NCI-H1105 treated with DMSO at 0.1 percent for 48 hours (cell line): ENCODE measurements around the gene OR2V2.
"Not testable (repeated sequence)": the region's sequence is repeated elsewhere in the genome, so short reads cannot be mapped to it uniquely, and the experiment has no call there.

ENCODE experiments used
- DNase-seq: peaks from one replicate; lab custom pipeline; 2025; lab: John Stamatoyannopoulos, UW

Gene OR2V2

GRCh38 chr5:181114844-181115778 lies 32.3 kb upstream of the OR2V2 start:
- no peak for DNase-seq

DNA sequence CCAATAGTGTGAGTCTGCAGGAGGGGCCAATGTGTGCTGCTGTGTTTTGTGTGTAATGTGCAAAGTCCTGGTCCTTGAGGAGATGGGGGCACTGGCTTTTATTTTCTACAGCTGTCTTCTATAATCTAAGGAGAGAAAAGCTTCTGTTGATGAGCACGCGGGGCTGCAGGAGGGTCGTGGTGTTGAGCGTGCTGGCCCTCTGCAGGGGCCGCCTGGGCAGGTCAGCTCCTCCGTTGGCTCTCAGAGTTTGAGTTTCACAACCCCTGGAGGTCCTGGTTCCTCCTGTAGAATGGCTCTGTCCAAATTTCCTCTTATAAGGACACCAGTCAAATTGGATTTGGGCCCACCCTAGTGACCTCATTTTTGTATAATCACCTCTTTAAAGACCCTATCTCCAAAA lies 29.0 kb upstream of the OR2V2 start:
- DNase-seq, result no peak

DNA sequence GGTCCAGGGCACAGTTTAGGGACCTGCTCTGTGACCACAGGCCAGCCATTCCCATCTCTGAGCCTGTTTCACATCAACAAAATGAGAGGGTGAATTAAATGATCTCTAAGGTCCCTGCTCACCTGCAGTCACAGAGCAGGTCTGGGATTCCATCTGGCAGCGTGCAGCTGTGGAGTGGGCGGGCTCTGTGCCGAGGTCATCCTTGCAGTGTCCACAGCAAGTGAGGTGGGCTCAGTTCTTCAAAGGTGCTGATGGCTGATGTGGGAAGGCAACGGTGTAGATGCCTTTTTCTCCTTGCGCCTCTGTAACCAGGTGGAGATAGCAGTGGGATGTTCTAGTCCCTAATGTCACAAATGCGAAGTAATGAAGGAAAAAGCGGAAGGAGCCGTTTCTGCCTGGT lies 28.3 kb upstream of the OR2V2 start:
- DNase-seq, result no peak

DNA sequence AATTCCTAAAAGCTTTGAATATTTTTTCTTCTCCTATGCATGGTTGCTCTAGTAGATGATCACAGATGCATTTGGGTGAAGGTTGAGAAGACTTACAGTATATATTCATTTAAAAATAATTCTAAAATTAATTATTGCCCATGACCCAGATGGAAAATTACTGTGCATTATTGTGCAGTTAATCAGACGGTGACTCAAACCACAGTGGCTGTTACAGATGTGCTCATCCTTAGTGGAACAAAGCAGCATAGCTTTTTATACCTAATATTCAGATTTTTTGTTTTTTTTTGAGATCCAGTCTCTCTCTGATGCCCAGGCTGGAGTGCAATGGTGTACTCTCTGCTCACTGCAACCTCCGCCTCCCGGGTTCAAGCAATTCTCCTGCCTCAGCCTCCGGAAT lies 27.1 kb upstream of the OR2V2 start:
- no peak for DNase-seq

- no peak for DNase-seq
Measured at GRCh38 chr5:181120761-181121160, 26.6 kb upstream of the OR2V2 start.

DNA sequence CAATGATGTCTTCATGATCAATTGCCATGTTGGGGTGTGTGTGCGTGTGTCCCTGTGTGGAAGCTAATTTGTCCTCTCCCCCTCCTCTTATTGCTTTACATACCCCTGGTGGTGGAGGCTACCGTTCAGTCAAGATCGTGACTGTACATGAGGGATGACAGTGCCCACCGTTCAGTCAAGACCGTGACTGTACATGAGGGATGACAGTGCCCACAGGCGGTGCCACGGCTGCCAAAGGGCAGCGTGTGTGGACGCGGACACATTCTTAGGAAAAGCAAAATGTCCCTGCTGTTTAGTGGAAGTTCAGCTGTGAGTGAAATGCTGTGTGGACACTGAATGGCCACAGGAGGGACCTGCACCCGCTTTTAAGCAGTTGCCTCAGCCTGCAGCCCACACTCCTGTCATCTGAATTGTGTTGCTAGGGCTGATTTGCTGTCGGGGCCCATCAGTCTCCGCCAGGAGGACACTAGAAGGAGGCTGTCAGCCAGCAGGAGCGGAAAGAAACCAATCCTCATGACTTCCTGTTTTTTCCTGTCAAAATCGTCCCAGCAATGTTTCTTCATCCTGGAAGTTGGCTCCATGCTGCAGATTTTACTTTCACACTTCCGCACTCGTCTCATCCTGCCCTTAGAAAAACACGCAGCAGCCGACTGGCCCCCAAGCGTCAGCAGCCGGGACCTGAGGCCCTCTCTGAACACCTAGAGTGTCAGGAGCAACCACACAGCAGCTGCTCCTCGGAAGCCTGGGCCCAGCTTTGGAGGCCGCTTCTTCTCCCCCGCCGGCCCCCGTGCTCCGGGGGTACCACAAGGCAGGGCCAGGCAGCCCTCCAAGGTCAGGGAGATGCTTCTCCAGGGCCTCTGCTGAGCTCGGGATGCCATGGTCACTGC lies 25.5 kb upstream of the OR2V2 start:
- no peak for DNase-seq

DNA sequence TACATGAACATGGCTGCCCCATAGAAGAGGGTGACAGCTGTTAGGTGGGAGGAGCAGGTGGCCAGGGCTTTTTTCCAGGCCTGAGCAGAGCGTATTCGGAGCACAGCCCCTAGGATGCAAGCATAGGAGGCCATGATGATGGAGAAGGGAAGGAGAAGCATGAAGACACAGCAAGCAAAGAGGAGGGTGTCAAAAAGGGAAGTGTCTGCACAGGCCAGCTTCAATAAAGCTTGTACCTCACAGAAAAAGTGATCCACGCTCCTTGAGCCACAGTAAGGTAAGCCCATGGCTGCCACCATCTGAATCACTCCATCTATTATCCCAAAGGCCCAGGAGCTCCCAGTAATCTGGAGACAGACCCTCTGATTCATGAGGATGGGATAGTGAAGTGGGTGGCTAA lies 22.9 kb upstream of the OR2V2 start:
- DNase-seq, result no peak

- DNase-seq, result no peak
Measured at GRCh38 chr5:181126841-181127240, 20.5 kb upstream of the OR2V2 start.

- no peak for DNase-seq
Measured at GRCh38 chr5:181127456-181127855, 19.9 kb upstream of the OR2V2 start.

DNA sequence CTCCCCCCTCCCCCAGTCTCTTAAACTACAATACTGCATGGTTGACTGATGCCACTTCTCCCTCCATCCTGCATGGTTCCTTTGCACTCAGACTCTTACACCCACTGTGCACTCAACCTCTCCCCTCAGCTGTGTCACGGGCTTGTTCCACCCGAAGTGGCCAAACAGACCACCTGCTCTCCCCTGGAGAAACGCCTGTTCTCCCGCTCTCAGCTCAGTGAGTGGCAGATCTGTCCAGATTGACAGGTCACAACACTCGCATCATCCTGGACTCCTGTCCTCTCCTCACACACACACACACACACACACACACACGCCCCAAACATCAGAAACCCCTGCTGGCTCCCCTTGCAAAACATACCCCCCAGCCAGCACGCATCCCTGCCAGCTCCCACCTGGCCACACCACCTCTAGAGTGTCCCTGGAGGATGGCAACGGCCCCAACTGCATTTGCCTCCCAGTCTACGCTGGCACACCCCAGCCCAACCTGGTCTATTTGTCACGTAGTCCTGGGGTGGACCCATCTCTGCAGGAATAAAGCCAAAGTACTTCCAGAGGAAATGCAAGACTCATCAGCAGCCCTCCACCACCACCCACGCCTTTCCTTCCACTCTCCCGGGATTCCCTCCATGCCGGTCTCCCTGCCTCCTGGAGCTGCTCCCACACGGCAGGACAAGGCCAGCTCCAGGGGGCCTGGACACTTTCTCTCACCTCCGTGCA lies 19.3 kb upstream of the OR2V2 start:
- no peak for DNase-seq

DNA sequence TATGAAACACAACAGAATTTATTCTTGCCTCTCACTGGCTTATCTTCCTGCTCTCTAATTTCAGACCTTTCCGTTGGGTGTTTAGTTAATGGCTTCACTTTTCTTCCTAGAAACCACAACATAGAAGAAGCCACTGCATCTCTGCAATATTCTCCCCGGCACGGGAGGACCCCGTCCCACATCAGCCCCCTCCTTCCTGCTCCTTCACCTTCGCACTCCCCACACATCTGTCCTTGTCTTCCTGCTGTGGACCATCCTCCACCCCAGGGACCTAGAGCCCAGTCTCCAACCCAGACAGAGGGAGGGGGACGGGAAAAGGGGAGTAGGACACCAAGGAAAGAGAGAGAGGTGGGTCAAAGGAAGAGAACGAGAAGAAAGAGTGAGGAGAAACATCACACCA lies 17.8 kb upstream of the OR2V2 start:
- DNase-seq, result no peak

- not testable (repeated sequence) for DNase-seq
Measured at GRCh38 chr5:181130081-181130480, 17.3 kb upstream of the OR2V2 start.

DNA sequence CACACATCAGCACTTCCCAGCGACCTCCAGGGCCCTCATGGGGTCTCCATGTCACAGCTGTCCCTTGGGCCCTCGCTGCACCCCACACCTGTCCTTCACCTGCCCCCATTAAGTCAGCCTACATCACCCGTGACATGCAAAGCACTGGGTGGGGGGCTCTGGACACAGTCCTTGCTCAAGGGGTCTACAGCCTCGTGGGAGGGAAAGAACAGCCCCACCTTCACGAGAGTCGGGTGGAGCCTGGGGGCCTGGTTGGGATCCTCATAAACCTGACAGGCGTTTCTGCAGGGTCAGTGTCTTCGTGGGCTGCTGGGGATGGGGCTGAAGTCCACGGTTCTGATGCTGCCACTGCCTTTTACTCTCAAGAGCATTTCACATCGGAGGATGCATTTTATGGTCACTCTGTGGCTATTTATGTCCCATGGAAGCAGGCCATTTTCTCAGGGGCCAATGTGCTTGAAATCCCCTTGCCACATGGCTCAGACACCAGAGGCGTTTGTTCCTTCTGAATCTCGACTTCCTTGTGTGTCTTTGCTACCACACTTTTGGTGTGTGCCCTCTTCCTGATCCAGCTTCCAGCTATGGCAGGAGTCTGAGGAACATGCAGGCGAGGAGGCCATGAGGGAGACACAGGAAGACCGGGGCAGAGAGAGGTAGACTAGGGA lies 16.4 kb upstream of the OR2V2 start, which contains the start of gene OR2V1:
Gene OR2V1, minus strand, starts transcription at position 338 of the 665 bp plus-strand sequence. CDS start 5,865 bp downstream, outside the sequence.
- no peak for DNase-seq

- DNase-seq, result no peak
Measured at GRCh38 chr5:181131514-181131913, 15.9 kb upstream of the OR2V2 start.

DNA sequence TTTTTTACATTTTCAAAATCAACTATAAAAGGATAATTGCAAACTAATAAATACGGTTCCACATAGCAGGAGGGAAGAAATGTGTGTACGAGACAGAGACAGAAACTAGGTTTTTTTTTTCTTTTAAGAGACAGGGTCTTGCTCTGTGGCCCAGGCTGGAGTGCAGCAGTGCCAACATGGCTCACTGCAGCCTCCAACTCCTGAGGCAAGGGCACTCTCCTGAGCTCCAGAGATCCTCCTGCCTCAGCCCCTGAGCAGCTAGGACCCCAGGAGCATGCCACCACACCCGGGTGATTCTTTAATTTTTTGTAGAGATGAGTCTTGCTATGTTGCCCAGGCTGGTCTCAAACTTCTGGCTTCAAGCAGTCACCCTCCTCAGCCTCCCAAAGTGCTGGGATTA lies 14.3 kb upstream of the OR2V2 start:
- no peak for DNase-seq

- no peak for DNase-seq
Measured at GRCh38 chr5:181133610-181134231, 13.7 kb upstream of the OR2V2 start.

DNA sequence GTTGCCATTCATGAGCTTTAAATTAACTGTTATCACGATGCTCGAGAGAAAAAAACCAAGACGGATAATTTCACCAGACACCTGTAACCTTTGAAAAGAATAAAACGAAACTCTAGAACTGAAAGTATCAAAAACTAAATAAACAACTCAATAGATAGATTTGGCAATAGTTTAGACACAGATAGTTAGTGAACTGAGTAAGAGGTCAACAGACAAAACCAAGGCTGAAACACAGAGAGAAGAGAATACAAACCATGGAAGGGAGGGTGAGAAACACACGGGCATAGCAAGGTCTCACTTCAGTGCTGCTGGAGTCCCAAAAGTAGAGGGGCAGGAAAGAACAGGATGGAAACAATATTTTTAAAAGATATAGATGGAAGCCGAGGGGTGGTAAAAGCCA lies 13.1 kb upstream of the OR2V2 start:
- no peak for DNase-seq

DNA sequence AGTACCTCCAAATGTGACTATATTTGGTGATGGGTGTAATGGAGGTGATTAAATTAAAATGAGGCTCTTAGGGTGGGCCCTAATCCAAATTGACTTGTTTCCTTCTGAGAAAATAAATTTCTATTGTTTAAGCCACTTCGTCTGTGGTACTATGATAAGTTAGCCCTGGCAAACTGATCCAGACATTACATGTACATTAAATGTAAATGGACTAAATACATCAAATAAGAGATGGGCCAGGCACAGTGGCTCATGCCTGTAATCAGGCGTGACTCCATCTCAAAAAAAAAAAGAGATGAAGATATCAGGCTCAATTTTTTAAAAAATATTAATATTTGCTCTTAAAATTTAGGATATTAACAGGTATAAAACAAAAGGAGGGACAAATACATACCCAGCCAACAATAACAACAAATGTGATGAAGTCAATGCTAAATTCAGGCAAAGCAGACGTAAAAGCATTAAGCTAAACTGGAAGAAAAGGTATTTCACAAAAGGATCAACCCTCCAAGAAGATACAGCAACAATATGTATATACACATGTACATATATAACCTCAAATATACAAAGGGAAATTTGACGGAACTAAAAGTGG lies 10.9 kb upstream of the OR2V2 start:
- DNase-seq, result no peak

GRCh38 chr5:181138258-181138657 lies 9.1 kb upstream of the OR2V2 start:
- DNase-seq, result no peak

DNA sequence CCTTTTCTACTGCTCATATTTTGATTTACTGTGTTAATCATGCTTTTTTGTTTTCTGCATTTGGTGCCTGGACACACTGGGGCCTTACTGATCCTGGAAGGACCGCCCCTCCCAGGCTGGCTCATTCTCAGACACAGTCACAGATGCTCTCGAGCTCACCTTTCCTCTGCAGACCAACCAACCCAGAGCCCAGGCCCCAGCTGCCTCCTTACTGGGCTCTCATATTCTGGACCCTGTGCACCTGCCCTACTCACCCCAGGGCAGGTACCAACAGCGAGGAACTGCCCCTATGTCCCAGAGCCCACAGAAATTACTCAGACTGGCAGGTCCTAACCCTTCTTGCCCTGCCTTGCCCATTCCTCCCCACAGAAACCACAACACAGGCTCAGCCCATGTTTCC lies 6.6 kb upstream of the OR2V2 start:
- DNase-seq, result no peak

- no peak for DNase-seq
Measured at GRCh38 chr5:181142054-181142453, 5.3 kb upstream of the OR2V2 start.
